K562 (cell line): ENCODE data around the gene TAMALIN.

Source experiments
- HDAC6 ChIP-seq: IDR thresholded peaks from 2 replicates; pipeline ENCODE4 v1.6.1; 2012; ENCODE audit warnings: low read depth, mild to moderate bottlenecking, control low read depth, inconsistent platforms, low read length, moderate library complexity
- HNRNPL ChIP-seq: fragments of 200-400 bp; formaldehyde crosslinking; IDR thresholded peaks from 2 replicates; pipeline ENCODE4 v1.6.1; 2017; ENCODE audit warnings: low read depth, mild to moderate bottlenecking, low read length
- POLR2B ChIP-seq: fragments of 450-650 bp; IDR thresholded peaks from 2 replicates; pipeline ENCODE4 v1.6.1; 2018; ENCODE audit warnings: low read depth; ENCODE audit not compliant: partially characterized antibody
- PTBP1 ChIP-seq: fragments of 200-400 bp; formaldehyde crosslinking; IDR thresholded peaks from 2 replicates; pipeline ENCODE4 v1.6.1; 2017; ENCODE audit warnings: low read depth, low read length
- SREBF1 ChIP-seq: fragments of 150-350 bp; IDR thresholded peaks from 2 replicates; pipeline ENCODE4 v1.6.1; 2014; ENCODE audit warnings: antibody characterized with exemption, low read depth, low read length, borderline replicate concordance
- ZNF584 ChIP-seq: fragments of 200-800 bp; sonication (Bioruptor generic); IDR thresholded peaks from 2 replicates; pipeline ENCODE4 v1.6.1; 2016; ENCODE audit warnings: low read depth, mild to moderate bottlenecking, missing genetic modification characterization, missing compliant biosample characterization
- TF ChIP-seq, protein P1 (sequence below): fragments of 250-450 bp; sonication (Bioruptor Pico); IDR thresholded peaks from 2 replicates; pipeline ENCODE4 v1.4.0; 2020; ENCODE audit warnings: mild to moderate bottlenecking, moderate library complexity
- TF ChIP-seq, protein P2 (sequence below): sonication (generic); formaldehyde crosslinking; IDR thresholded peaks from 2 replicates; pipeline ENCODE4 v1.8.0; 2022; ENCODE audit warnings: mild to moderate bottlenecking, low read depth, missing genetic modification reagents
- TF ChIP-seq, protein P3 (sequence below), 3 experiments: IDR thresholded peaks in 2 of 3; conservative IDR thresholded peaks in 1 of 3; 2 replicates each; pipeline ENCODE4 v1.5.1; 2011 to 2012; ENCODE audit warnings: low read length in 3 of 3, mild to moderate bottlenecking in 3 of 3, control low read depth in 2 of 3, improper control_type of control experiment in 1 of 3, inconsistent platforms in 1 of 3, low read depth in 1 of 3, mixed read lengths in 1 of 3, moderate library complexity in 1 of 3; ENCODE audit not compliant: insufficient read depth in 2 of 3

DNA sequence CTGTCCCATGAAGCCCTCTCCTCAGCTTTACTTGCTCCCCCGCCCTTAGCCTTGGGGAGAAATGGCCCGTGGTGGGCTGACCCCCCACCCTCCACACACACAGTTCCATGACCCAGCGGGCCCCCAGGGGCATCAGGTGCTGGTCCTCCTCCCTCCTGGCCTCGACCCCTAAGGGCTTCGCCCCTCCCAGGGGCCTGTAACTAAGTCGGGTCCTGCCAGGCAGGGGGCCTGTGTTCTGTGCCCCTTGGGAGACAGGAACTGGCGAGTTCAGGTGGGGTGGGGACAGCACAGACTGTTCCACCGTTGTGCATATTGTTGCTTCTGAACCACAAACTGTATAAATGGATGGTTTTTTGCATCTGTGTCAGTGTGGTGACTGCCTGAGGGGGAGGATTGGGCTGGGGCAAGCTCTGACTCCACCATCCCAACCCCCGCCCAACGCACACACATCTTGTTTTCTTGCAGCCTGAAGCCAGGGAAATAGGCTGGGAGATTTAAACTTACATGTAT, 8.8 kb downstream of the TAMALIN start:
- no peak for TF ChIP-seq POLR2B
- TF ChIP-seq, protein P1, sequence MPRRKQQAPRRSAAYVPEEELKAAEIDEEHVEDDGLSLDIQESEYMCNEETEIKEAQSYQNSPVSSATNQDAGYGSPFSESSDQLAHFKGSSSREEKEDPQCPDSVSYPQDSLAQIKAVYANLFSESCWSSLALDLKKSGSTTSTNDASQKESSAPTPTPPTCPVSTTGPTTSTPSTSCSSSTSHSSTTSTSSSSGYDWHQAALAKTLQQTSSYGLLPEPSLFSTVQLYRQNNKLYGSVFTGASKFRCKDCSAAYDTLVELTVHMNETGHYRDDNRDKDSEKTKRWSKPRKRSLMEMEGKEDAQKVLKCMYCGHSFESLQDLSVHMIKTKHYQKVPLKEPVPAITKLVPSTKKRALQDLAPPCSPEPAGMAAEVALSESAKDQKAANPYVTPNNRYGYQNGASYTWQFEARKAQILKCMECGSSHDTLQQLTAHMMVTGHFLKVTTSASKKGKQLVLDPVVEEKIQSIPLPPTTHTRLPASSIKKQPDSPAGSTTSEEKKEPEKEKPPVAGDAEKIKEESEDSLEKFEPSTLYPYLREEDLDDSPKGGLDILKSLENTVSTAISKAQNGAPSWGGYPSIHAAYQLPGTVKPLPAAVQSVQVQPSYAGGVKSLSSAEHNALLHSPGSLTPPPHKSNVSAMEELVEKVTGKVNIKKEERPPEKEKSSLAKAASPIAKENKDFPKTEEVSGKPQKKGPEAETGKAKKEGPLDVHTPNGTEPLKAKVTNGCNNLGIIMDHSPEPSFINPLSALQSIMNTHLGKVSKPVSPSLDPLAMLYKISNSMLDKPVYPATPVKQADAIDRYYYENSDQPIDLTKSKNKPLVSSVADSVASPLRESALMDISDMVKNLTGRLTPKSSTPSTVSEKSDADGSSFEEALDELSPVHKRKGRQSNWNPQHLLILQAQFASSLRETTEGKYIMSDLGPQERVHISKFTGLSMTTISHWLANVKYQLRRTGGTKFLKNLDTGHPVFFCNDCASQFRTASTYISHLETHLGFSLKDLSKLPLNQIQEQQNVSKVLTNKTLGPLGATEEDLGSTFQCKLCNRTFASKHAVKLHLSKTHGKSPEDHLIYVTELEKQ = no peak
- no peak for TF ChIP-seq PTBP1
- TF ChIP-seq SREBF1 = no peak
- TF ChIP-seq, protein P2, sequence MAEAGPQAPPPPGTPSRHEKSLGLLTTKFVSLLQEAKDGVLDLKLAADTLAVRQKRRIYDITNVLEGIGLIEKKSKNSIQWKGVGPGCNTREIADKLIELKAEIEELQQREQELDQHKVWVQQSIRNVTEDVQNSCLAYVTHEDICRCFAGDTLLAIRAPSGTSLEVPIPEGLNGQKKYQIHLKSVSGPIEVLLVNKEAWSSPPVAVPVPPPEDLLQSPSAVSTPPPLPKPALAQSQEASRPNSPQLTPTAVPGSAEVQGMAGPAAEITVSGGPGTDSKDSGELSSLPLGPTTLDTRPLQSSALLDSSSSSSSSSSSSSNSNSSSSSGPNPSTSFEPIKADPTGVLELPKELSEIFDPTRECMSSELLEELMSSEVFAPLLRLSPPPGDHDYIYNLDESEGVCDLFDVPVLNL (CRISPR knock-in tag) = no peak
- no peak for TF ChIP-seq ZNF584
- no peak for TF ChIP-seq HDAC6
- TF ChIP-seq, protein P3, sequence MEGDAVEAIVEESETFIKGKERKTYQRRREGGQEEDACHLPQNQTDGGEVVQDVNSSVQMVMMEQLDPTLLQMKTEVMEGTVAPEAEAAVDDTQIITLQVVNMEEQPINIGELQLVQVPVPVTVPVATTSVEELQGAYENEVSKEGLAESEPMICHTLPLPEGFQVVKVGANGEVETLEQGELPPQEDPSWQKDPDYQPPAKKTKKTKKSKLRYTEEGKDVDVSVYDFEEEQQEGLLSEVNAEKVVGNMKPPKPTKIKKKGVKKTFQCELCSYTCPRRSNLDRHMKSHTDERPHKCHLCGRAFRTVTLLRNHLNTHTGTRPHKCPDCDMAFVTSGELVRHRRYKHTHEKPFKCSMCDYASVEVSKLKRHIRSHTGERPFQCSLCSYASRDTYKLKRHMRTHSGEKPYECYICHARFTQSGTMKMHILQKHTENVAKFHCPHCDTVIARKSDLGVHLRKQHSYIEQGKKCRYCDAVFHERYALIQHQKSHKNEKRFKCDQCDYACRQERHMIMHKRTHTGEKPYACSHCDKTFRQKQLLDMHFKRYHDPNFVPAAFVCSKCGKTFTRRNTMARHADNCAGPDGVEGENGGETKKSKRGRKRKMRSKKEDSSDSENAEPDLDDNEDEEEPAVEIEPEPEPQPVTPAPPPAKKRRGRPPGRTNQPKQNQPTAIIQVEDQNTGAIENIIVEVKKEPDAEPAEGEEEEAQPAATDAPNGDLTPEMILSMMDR (IDR thresholded peaks at IDR 0.05 in 2 of 3, conservative IDR thresholded peaks at IDR 0.05 in 1 of 3; ENCODE audit: insufficient read depth in 2 of 3, low read depth in 1 of 3, low read length in 3 of 3) = no peak
- TF ChIP-seq HNRNPL = no peak
